Body of pancreas (tissue), 4 donors: ENCODE data around the gene TRAPPC13. TPM values are rescaled to one million over a fixed set of nuclear protein-coding genes. Genes with fewer than 3 reads are reported as not detected.

Source experiments
- ATAC-seq: fragments of 150-250 bp; one replicate; pipeline ENCODE4 v1.9.1; 2016
- DNase-seq, 4 donors: peaks; one replicate each; pipeline ENCODE4 v3.0.0-alpha.2; 2019
- H3K27ac ChIP-seq, 4 donors: fragments of 200-600 bp; sonication (generic); 1 replicate in 3 of 4; 2 replicates in 1 of 4; pipeline versions ENCODE4 v1.5.1 to v1.6.1; 2016 to 2019; ENCODE audit warnings: mild to moderate bottlenecking in 1 of 4, mixed read lengths in 1 of 4, moderate library complexity in 1 of 4
- H3K27me3 ChIP-seq, 2 donors: fragments of 200-600 bp; sonication (generic); one replicate each; pipeline ENCODE4 v1.6.0; 2016; ENCODE audit warnings: mild to moderate bottlenecking in 1 of 2
- H3K36me3 ChIP-seq, 2 donors: fragments of 200-600 bp; sonication (generic); replicated peaks in 1 of 2; 2 replicates each; pipeline ENCODE4 v1.5.1; 2016; ENCODE audit warnings: low read depth in 2 of 2; ENCODE audit not compliant: insufficient read depth in 1 of 2
- H3K4me1 ChIP-seq: fragments of 200-600 bp; sonication (generic); one replicate; pipeline ENCODE4 v1.6.0; 2016
- H3K4me3 ChIP-seq, 2 donors: fragments of 200-600 bp; sonication (generic); 1 replicate in 1 of 2; 2 replicates in 1 of 2; pipeline ENCODE4 v1.5.1; 2016 to 2019
- H3K9me3 ChIP-seq, 3 donors: fragments of 200-600 bp; sonication (generic); 1 replicate in 2 of 3; 2 replicates in 1 of 3; pipeline ENCODE4 v1.5.1; 2016
- CTCF ChIP-seq, 7 experiments: fragments of 450-650 bp in 4 of 7; fragments of 200-600 bp in 3 of 7; sonication (generic) in 3 of 7; IDR thresholded peaks; one replicate each; pipeline ENCODE4 v1.5.1; 2016 to 2019; ENCODE audit warnings: antibody characterized with exemption in 7 of 7
- POLR2A ChIP-seq, 3 donors: fragments of 450-650 bp; IDR thresholded peaks; one replicate each; pipeline ENCODE4 v1.6.1; 2016; ENCODE audit warnings: antibody characterized with exemption in 3 of 3, mild to moderate bottlenecking in 2 of 3
- WGBS, 2 donors: methylation state at CpG; one replicate each; pipeline ENCODE4 v1.1.5; 2017; 5-methylcytosine and 5-hydroxymethylcytosine counted together
- intact Hi-C: fragments of 100-400 bp; cut with DNase I; formaldehyde crosslinking; loops from one replicate; pipeline ENCODE4 v1.15.1; 2023
- total RNA-seq, 2 donors: library from RNA; depleted of rRNA; stranded (reverse); fragments of >200 nt; gene quantifications; one replicate each; pipeline ENCODE4 v1.1.0, GENCODE V29; 2016

The TRAPPC13 gene
- total RNA-seq, 2 donors from 2014 or later: 5.6 to 10.9 TPM

DNA sequence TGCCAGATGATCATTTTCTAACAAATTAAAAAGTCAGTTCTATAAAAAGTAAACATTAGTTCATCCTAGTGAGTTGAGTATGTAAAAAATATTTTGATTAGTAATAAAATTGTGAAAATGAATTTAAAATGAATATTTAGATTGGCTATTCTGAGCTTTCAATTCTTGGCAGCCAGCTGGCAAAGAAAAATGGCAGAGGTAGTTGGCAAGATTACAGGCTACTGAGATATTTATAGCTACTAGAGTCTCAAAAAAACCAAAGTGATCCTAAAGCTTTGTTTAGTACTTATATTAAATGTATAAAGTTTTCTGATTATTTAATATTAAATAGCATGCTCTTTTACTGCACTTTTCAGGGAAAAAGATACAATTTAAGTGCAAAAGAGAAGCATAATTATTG is 72.1 kb downstream of the TRAPPC13 start:
- H3K27ac ChIP-seq: no peak overlapping the region

DNA sequence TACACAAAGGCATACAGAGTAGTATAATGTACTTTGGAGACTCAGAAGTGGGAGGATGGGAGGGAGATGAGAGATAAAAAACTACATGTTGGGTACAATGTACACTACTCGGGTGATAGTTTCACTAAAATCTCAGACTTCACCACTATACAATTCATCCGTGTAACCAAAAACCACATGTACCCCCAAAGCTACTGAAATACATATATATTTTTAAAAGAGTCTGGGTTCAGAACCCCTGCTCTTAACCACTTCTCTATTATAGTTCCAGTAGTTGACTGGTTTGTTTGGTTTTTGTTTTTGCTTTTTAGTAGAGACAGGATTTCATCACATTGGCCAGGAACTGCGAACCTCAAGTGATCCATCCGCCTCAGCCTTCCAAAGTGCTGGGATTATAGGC is 74.5 kb downstream of the TRAPPC13 start:
- ATAC-seq (no peak), DNase-seq (no peak)
- Histone ChIP-seq H3K27ac (no peak overlapping the region), H3K36me3 (no peaks in the 10 kb centered on the region), H3K4me3 (no peak overlapping the region), H3K27me3 (no peaks in the 10 kb centered on the region), H3K4me1 (no peaks in the 10 kb centered on the region), H3K9me3 (no peaks in the 10 kb centered on the region)
- WGBS, 2 donors: 83 to 93% methylated on average over 4 of the region's 4 CpGs
- no peak for TF ChIP-seq CTCF (IDR thresholded peaks at IDR 0.05)
- TF ChIP-seq POLR2A (IDR thresholded peaks at IDR 0.05): no peak
- intact Hi-C loops: no loop called here

More for the DNA sequence above, 72.1 kb downstream of the TRAPPC13 start:
- intact Hi-C loops: no loop called here
- no peaks in the 10 kb centered on the region for H3K4me1 ChIP-seq
- H3K27me3 ChIP-seq: no peaks in the 10 kb centered on the region
- no peak for DNase-seq
- no peaks in the 10 kb centered on the region for H3K9me3 ChIP-seq
- ATAC-seq: no peak
- TF ChIP-seq POLR2A (IDR thresholded peaks at IDR 0.05) (no peak), CTCF (IDR thresholded peaks at IDR 0.05) (no peak)
- H3K4me3 ChIP-seq: no peak overlapping the region
- H3K36me3 ChIP-seq: no peaks in the 10 kb centered on the region

GRCh38 chr5:65702036-65702435 is 77.2 kb downstream of the TRAPPC13 start:
- DNase-seq (no peak), ATAC-seq (no peak)
- H3K9me3 ChIP-seq: no peaks in the 10 kb centered on the region
- TF ChIP-seq CTCF (IDR thresholded peaks at IDR 0.05) (no peak), POLR2A (IDR thresholded peaks at IDR 0.05) (no peak)
- no peaks in the 10 kb centered on the region for H3K36me3 ChIP-seq
- no peak overlapping the region for H3K27ac ChIP-seq
- no peaks in the 10 kb centered on the region for H3K27me3 ChIP-seq
- intact Hi-C loops: no loop called here
- WGBS, 2 donors: 88 to 91% methylated on average over 3 of the region's 3 CpGs
- no peak overlapping the region for H3K4me3 ChIP-seq
- no peaks in the 10 kb centered on the region for H3K4me1 ChIP-seq

DNA sequence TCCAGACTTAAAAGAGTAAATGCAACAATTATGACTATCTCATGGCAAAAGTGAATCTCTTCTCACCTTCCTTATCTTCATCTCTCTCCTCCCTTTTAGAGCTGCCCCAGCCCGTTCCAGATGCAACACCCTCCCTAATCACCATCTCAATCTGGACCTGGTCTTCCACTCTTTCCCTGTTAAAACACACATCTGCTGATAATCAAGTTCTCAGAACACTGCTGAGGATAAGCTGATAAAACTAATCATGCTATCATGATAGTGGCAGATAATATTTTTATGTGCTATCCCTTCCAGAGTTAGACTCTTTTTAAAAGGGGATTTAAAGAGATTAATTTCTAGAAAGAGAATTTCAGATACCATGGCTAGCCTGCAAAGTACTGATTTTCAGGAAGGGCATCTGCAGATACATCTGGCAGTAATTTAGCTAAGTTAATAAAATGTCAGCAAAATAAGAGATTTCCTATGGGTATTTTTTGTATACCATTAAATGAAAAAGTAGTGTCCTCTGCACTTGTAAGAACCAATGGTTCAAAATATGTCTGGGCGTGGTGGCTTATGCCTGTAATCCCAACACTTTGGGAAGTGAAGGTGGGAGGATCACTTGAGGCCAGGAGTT is 79.9 kb downstream of the TRAPPC13 start:
- Histone ChIP-seq H3K27me3 (no peaks in the 10 kb centered on the region), H3K27ac (no peak overlapping the region), H3K4me1 (no peaks in the 10 kb centered on the region), H3K4me3 (no peak overlapping the region), H3K36me3 (no peaks in the 10 kb centered on the region), H3K9me3 (no peaks in the 10 kb centered on the region)
- 89 to 91% methylated on average over 2 of the region's 2 CpGs for WGBS, 2 donors
- TF ChIP-seq CTCF (IDR thresholded peaks at IDR 0.05) (no peak), POLR2A (IDR thresholded peaks at IDR 0.05) (no peak)
- intact Hi-C loops: no loop called here
- no peak for ATAC-seq
- DNase-seq: no peak

- 90 to 97% methylated on average over 4 of the region's 4 CpGs for WGBS, 2 donors
Observed at GRCh38 chr5:65707663-65708062, 82.8 kb downstream of the TRAPPC13 start.

More at GRCh38 chr5:65707663-65708062, 82.8 kb downstream of the TRAPPC13 start:
- ATAC-seq (no peak), DNase-seq (no peak)
- no peaks in the 10 kb centered on the region for H3K4me1 ChIP-seq
- H3K4me3 ChIP-seq: no peak overlapping the region
- TF ChIP-seq CTCF (IDR thresholded peaks at IDR 0.05) (no peak), POLR2A (IDR thresholded peaks at IDR 0.05) (no peak)
- no peak overlapping the region for H3K27ac ChIP-seq
- H3K9me3 ChIP-seq: no peaks in the 10 kb centered on the region
- H3K36me3 ChIP-seq: no peaks in the 10 kb centered on the region
- intact Hi-C loops: no loop called here
- H3K27me3 ChIP-seq: no peaks in the 10 kb centered on the region
